Lung (tissue), 12 donors: ENCODE results near the gene FLACC1. TPM values are rescaled to one million over a fixed set of nuclear protein-coding genes. Genes with fewer than 3 reads are reported as not detected.

Experiments used
- ATAC-seq: fragments of 200-7000 bp; cut with Tn5 transposase; one replicate; pipeline ENCODE4 v1.9.1; 2020; ENCODE audit warnings: moderate number of reproducible peaks; ENCODE audit not compliant: insufficient read depth, low FRiP score
- DNase-seq, 3 donors: peaks; one replicate each; pipeline ENCODE4 v3.0.0-alpha.2; 2013 to 2017
- H3K27ac ChIP-seq, 2 donors: one replicate each; pipeline ENCODE4 v1.5.1; 2013; ENCODE audit warnings: mild to moderate bottlenecking in 2 of 2, moderate library complexity in 2 of 2, control low read depth in 1 of 2, inconsistent platforms in 1 of 2, low read depth in 1 of 2, low read length in 1 of 2
- H3K27me3 ChIP-seq, 3 donors: one replicate each; pipeline ENCODE4 v1.5.1; 2013; ENCODE audit warnings: low read length in 2 of 3; ENCODE audit not compliant: control insufficient read depth in 3 of 3, insufficient read depth in 3 of 3
- H3K36me3 ChIP-seq, 4 donors: one replicate each; pipeline ENCODE4 v1.5.1; 2013; ENCODE audit warnings: low read length in 4 of 4, mild to moderate bottlenecking in 1 of 4, moderate library complexity in 1 of 4; ENCODE audit not compliant: control insufficient read depth in 4 of 4, insufficient read depth in 4 of 4
- H3K4me1 ChIP-seq, 5 donors: one replicate each; pipeline ENCODE4 v1.5.1; 2013; ENCODE audit warnings: low read length in 5 of 5, mild to moderate bottlenecking in 2 of 5, moderate library complexity in 1 of 5; ENCODE audit not compliant: control insufficient read depth in 5 of 5, insufficient read depth in 5 of 5
- H3K4me3 ChIP-seq: one replicate; pipeline ENCODE4 v1.5.1; 2013; ENCODE audit warnings: mild to moderate bottlenecking, control low read depth, moderate library complexity
- H3K9ac ChIP-seq, 2 donors: one replicate each; pipeline ENCODE4 v1.5.1; 2013; ENCODE audit warnings: low read length in 2 of 2, control low read depth in 1 of 2; ENCODE audit not compliant: insufficient read depth in 1 of 2
- H3K9me3 ChIP-seq, 4 donors: one replicate each; pipeline ENCODE4 v1.5.1; 2013; ENCODE audit warnings: low read length in 3 of 4, mild to moderate bottlenecking in 1 of 4, moderate library complexity in 1 of 4; ENCODE audit not compliant: control insufficient read depth in 4 of 4, insufficient read depth in 3 of 4
- WGBS, 2 donors: extraction: QIAGEN DNeasy Blood & Tissue Kit; methylation state at CpG; one replicate each; pipeline ENCODE4 v1.1.7; 2013; 5-methylcytosine and 5-hydroxymethylcytosine counted together
- polyA plus RNA-seq, 2 donors: library from polyadenylated mRNA; stranded (reverse); fragments of 200-250 nt; gene quantifications; one replicate each; pipeline ENCODE4 v1.2.1, GENCODE V29; 2013
- total RNA-seq, 2 donors: library from RNA; depleted of rRNA in 1 of 2; stranded (reverse); fragments of >200 nt in 1 of 2; gene quantifications; one replicate each; pipeline ENCODE4 v1.2.1, GENCODE V29; 2014 to 2021
- TF ChIP-seq, protein P1 (sequence below): IDR thresholded peaks from 2 replicates; pipeline ENCODE4 v1.5.1; 2012; ENCODE audit warnings: mild to moderate bottlenecking; ENCODE audit errors: control extremely low read depth, extremely low read depth
- donor health status: control.
- donor health status: control.
- donor health status: Bipolar disorder and iron deficiency.
- donor health status: healthy.
- donor health status: DM: yes; HTN: yes; CAD: no.

The FLACC1 gene
- total and polyA plus RNA-seq, 4 donors = 1.0 to 8.6 (median 4.9) TPM

DNA sequence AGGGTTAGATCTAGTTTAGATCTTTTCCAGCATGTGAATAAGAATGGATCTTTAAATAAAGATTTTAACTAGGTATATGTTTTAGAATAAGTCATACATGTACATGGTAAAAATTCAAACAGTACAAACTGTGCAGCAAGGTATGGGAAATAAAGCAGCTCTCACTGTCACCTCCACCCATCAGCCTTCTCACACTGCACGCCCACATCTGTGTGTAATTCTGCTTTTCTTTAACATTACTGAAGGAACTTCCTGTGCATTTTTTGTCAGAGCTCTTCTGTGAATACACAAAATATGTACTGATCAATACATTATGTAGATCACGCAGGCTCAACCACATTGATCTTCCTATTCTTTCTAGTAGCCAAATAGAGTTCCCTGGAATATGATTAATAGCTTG is 93.4 kb downstream of the FLACC1 start:
- TF ChIP-seq, protein P1, sequence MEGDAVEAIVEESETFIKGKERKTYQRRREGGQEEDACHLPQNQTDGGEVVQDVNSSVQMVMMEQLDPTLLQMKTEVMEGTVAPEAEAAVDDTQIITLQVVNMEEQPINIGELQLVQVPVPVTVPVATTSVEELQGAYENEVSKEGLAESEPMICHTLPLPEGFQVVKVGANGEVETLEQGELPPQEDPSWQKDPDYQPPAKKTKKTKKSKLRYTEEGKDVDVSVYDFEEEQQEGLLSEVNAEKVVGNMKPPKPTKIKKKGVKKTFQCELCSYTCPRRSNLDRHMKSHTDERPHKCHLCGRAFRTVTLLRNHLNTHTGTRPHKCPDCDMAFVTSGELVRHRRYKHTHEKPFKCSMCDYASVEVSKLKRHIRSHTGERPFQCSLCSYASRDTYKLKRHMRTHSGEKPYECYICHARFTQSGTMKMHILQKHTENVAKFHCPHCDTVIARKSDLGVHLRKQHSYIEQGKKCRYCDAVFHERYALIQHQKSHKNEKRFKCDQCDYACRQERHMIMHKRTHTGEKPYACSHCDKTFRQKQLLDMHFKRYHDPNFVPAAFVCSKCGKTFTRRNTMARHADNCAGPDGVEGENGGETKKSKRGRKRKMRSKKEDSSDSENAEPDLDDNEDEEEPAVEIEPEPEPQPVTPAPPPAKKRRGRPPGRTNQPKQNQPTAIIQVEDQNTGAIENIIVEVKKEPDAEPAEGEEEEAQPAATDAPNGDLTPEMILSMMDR = no peak
- Histone ChIP-seq H3K4me3 (no peak overlapping the region), H3K27ac (no peak overlapping the region), H3K9me3 (no peaks in the 10 kb centered on the region), H3K27me3 (no peaks in the 10 kb centered on the region), H3K4me1 (peaks cover 0 to 9% (median 0%) of the 10 kb centered on the region in 5 donors), H3K36me3 (peaks cover 0 to 4% (median 3%) of the 10 kb centered on the region in 4 donors), H3K9ac (no peak overlapping the region)
- WGBS, 2 donors = 56 to 70% methylated on average over 2 of the region's 2 CpGs
- DNase-seq (no peak), ATAC-seq (no peak)

GRCh38 chr2:201262718-201263117 is 94.4 kb downstream of the FLACC1 start:
- no peak overlapping the region for H3K9ac ChIP-seq
- H3K27me3 ChIP-seq = no peaks in the 10 kb centered on the region
- TF ChIP-seq, protein P1 = no peak
- H3K9me3 ChIP-seq = no peaks in the 10 kb centered on the region
- DNase-seq (no peak), ATAC-seq (no peak)
- H3K36me3 ChIP-seq = peaks cover 0 to 4% (median 2%) of the 10 kb centered on the region in 4 donors
- WGBS, 2 donors = 49 to 74% methylated on average over 6 of the region's 6 CpGs
- H3K4me3 ChIP-seq = no peak overlapping the region
- no peak overlapping the region for H3K27ac ChIP-seq
- peaks cover 0 to 9% (median 1%) of the 10 kb centered on the region in 5 donors for H3K4me1 ChIP-seq

DNA sequence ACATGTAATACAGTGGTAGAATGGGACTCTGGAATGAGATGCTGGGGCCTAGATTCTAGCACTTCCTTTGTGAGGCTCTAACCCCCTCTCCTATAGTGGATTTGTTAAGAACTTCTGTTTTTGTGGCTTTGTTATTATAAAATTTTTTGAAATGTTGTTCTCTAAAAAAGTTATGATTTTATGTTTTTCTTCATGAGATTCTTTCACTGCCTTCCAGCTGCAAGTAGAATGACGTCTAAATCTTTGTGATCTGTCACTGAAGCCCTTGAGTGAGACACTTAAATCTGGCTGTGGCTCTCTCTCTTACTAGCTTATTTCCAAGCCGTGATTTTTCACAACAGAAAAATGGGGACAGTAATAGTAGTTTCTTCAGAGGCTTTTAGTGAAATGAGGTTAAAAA is 95.2 kb downstream of the FLACC1 start:
- no peaks in the 10 kb centered on the region for H3K27me3 ChIP-seq
- no peaks in the 10 kb centered on the region for H3K9me3 ChIP-seq
- H3K4me1 ChIP-seq = peaks cover 0 to 13% (median 3%) of the 10 kb centered on the region in 5 donors
- no peak overlapping the region for H3K27ac ChIP-seq
- TF ChIP-seq, protein P1 = no peak
- DNase-seq (no peak), ATAC-seq (no peak)
- WGBS, 2 donors = 33 to 41% methylated on average over 2 of the region's 2 CpGs
- H3K9ac ChIP-seq = no peak overlapping the region
- peaks cover 0 to 4% (median 0%) of the 10 kb centered on the region in 4 donors for H3K36me3 ChIP-seq
- H3K4me3 ChIP-seq = no peak overlapping the region

- Histone ChIP-seq H3K9me3 (no peaks in the 10 kb centered on the region), H3K9ac (no peak overlapping the region), H3K4me1 (peaks cover 0 to 13% (median 3%) of the 10 kb centered on the region in 5 donors), H3K36me3 (peaks cover 0 to 1% (median 0%) of the 10 kb centered on the region in 4 donors), H3K27ac (peak overlapping the region in 1 of 2 donors; percentile 70), H3K27me3 (no peaks in the 10 kb centered on the region), H3K4me3 (peak overlapping the region; percentile 3)
- DNase-seq (no peak), ATAC-seq (no peak)
- TF ChIP-seq, protein P1 = no peak
- 48 to 65% methylated on average over 9 of the region's 9 CpGs for WGBS, 2 donors
Observed at GRCh38 chr2:201261471-201261870, 95.7 kb downstream of the FLACC1 start.
